ENCODE results near the gene RFLNA. TPM values are rescaled to one million over a fixed set of nuclear protein-coding genes. Genes with fewer than 3 reads are reported as not detected.

RFLNA gene
- total RNA-seq, 1 experiment from 2014 or later, result 10.6 TPM

DNA sequence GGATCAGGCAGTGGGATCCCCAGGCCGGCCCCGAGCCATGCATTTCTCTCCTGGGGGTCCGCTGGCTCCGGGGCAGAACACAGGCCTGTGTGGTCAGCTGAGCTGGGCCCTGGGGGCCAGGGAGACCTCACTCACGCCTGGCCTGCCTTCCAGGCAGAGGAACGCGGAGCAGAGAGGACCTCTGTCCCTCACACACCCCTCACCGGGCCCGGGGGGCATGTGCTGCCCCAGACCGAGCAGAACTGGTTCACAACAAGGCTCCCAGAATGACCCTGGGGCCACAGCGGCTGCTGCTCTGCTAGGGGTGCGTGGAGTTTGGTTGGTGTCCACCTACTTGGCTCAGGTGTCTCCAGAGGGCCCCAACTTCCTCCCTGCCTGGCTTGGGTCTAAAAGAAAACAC lies 33.0 kb upstream of the RFLNA start:
- H3K27me3 Mint-ChIP-seq (ENCODE audit: low read depth), result peaks cover 9% of the 10 kb centered on the region
- H3T11ph ChIP-seq (ENCODE audit: low read length), result no peak overlapping the region
- H3K4me3 Mint-ChIP-seq, result no peak overlapping the region
- H3K4ac ChIP-seq (ENCODE audit: low read depth, low read length), result no peak overlapping the region
- DNase-seq, result no peak
- no peaks in the 10 kb centered on the region for H4K20me1 ChIP-seq (ENCODE audit: control insufficient read depth, insufficient read depth, insufficient read length)
- no peaks in the 10 kb centered on the region for H3K27me3 ChIP-seq (ENCODE audit: insufficient read depth, low read length)
- H3K56ac ChIP-seq (ENCODE audit: insufficient read length, low read depth, low read length), result no peak overlapping the region
- H3K79me1 ChIP-seq (ENCODE audit: insufficient read depth, low read depth, low read length, poor library complexity, severe bottlenecking), result no peaks in the 10 kb centered on the region
- H2BK120ac ChIP-seq (ENCODE audit: low read depth, low read length, poor library complexity, severe bottlenecking), result no peak overlapping the region
- no peak overlapping the region for H3K27ac ChIP-seq (ENCODE audit: insufficient read length, low read depth, low read length)
- no peak overlapping the region for H3K18ac ChIP-seq (ENCODE audit: insufficient read length, low read depth, low read length)
- H2AFZ ChIP-seq (ENCODE audit: low read length), result no peak overlapping the region
- no peak overlapping the region for H2BK12ac ChIP-seq (ENCODE audit: insufficient read length, low read depth, low read length)
- no peaks in the 10 kb centered on the region; a peak in 1 of 7 replicates for H3K36me3 Mint-ChIP-seq (ENCODE audit: insufficient read depth in 1 of 3, low read depth in 3 of 3)
- H2BK20ac ChIP-seq (ENCODE audit: low read depth, low read length, poor library complexity, severe bottlenecking), result no peak overlapping the region
- peaks cover 3 to 9% of the 10 kb centered on the region in 2 experiments; a peak in 2 of 4 replicates for H3K4me1 Mint-ChIP-seq
- no peaks in the 10 kb centered on the region for H3K79me2 ChIP-seq (ENCODE audit: insufficient read depth, low read length)
- no peaks in the 10 kb centered on the region for H3K23me2 ChIP-seq (ENCODE audit: insufficient read length, low read depth, low read length, poor library complexity, severe bottlenecking)
- no CpG with 5 or more reads among the region's 12 CpGs for WGBS (ENCODE audit: extremely low coverage, insufficient read length, low lambda C conversion rate)
- no peak overlapping the region for H4K8ac ChIP-seq (replicated peaks; ENCODE audit: insufficient read length, low read depth, low read length)
- no peak overlapping the region for H2BK15ac ChIP-seq (ENCODE audit: low read depth, low read length)
- no peak overlapping the region for H2AK5ac ChIP-seq (ENCODE audit: insufficient read length, low read length)
- TF ChIP-seq, protein P1, sequence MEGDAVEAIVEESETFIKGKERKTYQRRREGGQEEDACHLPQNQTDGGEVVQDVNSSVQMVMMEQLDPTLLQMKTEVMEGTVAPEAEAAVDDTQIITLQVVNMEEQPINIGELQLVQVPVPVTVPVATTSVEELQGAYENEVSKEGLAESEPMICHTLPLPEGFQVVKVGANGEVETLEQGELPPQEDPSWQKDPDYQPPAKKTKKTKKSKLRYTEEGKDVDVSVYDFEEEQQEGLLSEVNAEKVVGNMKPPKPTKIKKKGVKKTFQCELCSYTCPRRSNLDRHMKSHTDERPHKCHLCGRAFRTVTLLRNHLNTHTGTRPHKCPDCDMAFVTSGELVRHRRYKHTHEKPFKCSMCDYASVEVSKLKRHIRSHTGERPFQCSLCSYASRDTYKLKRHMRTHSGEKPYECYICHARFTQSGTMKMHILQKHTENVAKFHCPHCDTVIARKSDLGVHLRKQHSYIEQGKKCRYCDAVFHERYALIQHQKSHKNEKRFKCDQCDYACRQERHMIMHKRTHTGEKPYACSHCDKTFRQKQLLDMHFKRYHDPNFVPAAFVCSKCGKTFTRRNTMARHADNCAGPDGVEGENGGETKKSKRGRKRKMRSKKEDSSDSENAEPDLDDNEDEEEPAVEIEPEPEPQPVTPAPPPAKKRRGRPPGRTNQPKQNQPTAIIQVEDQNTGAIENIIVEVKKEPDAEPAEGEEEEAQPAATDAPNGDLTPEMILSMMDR (conservative IDR thresholded peaks at IDR 0.05), result no peak
- H3K14ac ChIP-seq (ENCODE audit: insufficient read depth, low read length), result no peak overlapping the region
- H3K4me1 ChIP-seq (ENCODE audit: insufficient read depth, low read length), result no peaks in the 10 kb centered on the region; the same call in 1 of the 2 replicates
- H3K27ac Mint-ChIP-seq, result no peak overlapping the region
- no peak overlapping the region for H3K23ac ChIP-seq (ENCODE audit: insufficient read length, low read depth, low read length)
- no peak overlapping the region for H3K4me2 ChIP-seq (ENCODE audit: insufficient read depth, insufficient read length, low read length)
- H3K9ac ChIP-seq (ENCODE audit: extremely low read depth, insufficient read length, low read length), result no peak overlapping the region
- H3K9me3 ChIP-seq (ENCODE audit: control insufficient read depth, low read depth, low read length), result no peaks in the 10 kb centered on the region
- H4K91ac ChIP-seq (ENCODE audit: insufficient read length, low read depth, low read length), result no peak overlapping the region
- H3K9me3 Mint-ChIP-seq, result no peaks in the 10 kb centered on the region
- no peak overlapping the region for H4K5ac ChIP-seq (ENCODE audit: insufficient read length, low read depth, low read length)
- H2BK5ac ChIP-seq (ENCODE audit: insufficient read length, low read length), result no peak overlapping the region
